T-helper 1 cell treated with Interleukin-12 subunit alpha and Interleukin-12 subunit beta and Interleukin-4 antibody, amounts not matched to agents 30 ng/mL and 1 ng/mL, for 36 hours (primary cell): Measurements from ENCODE around the gene IRF5. TPM values are rescaled to one million over a fixed set of nuclear protein-coding genes. Genes with fewer than 3 reads are reported as not detected.

Experiments
- intact Hi-C: fragments of 100-400 bp; cut with micrococcal nuclease; formaldehyde crosslinking; loops from one replicate; pipeline ENCODE4 v1.15.1; 2024
- total RNA-seq: library from RNA; stranded (reverse); gene quantifications from 2 replicates; pipeline ENCODE4 v1.2.3, GENCODE V29; 2022

The IRF5 gene, protein sequence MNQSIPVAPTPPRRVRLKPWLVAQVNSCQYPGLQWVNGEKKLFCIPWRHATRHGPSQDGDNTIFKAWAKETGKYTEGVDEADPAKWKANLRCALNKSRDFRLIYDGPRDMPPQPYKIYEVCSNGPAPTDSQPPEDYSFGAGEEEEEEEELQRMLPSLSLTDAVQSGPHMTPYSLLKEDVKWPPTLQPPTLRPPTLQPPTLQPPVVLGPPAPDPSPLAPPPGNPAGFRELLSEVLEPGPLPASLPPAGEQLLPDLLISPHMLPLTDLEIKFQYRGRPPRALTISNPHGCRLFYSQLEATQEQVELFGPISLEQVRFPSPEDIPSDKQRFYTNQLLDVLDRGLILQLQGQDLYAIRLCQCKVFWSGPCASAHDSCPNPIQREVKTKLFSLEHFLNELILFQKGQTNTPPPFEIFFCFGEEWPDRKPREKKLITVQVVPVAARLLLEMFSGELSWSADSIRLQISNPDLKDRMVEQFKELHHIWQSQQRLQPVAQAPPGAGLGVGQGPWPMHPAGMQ
- 9.8 and 11.3 TPM in 2 replicates for total RNA-seq

DNA sequence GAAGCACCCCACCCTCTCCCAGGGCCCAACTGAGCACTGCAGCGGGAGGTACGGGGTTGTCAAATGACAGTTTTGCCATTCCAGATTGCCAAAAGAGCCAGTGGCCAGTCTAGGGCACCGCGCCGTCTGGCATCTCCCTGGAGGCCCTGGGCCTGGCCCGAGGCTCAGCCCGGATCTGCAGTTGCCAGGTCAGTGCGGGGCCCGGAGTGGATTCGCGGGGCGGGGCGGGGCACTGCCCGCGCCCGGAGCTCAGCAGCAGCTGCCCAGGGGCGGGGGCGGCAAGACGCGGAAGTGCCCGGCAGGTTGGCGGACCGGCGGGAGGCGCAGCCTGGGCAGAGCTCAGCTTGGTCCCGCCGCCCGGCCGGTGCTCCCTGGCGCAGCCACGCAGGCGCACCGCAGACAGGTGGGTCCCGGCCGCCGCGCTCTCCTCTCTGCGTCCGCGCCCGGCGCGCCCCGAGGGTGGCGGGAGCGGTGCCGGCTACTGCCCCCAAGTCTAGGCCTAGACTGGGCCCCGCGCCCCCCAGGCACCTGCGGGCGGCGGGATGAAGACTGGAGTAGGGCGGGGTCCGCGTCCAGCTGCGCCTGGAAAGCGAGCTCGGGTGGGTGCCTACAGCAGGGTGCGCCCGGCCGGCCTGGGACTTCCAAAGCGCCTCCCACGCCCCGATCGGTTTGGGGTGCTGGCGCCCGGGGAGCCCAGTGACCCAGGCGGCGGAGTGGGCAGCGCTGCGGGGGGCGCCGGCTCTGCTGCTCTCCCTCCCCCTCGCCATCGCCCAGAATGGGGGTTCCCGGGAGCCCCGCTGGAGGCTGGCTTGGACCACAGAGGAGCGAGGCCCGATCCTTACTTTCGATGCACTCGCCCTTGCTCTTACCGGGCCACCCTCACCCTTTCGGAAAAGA is at the start of gene IRF5:
IRF5 (plus strand) TSS at position 281 of the 897 bp plus-strand sequence. CDS start 4,155 bp downstream, outside the sequence.
- intact Hi-C loops, result loop anchor here (1.0 to 10.0 kb wide), 3 partner anchors 25 to 117 kb away; partner anchors contain the start of genes ATP6V1F and TNPO3

DNA sequence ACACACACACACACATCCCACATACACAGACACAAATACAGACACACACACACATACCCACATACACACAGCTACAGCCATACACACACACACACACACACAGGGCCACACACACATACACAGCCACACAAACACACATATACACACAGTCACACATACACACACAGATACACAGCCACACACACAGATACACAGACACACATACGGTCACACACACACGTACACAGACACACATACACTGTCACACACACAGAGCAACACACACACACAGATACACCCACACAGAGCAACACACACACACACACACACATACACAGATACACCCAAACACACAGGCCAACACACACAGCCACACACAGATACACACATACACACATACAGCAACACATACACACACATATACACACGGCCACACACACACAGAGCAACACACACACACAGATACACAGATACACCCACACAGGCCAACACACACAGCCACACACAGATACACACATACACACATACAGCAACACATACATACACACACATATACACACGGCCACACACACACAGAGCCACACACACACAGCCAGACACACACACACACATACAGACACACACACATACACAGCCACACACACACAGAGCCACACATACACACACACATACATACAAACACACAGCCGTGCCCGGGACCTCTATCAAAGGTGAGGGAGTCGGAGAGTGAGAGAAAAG is 49.5 kb upstream of the IRF5 start:
- intact Hi-C loops, result no loop called here

DNA sequence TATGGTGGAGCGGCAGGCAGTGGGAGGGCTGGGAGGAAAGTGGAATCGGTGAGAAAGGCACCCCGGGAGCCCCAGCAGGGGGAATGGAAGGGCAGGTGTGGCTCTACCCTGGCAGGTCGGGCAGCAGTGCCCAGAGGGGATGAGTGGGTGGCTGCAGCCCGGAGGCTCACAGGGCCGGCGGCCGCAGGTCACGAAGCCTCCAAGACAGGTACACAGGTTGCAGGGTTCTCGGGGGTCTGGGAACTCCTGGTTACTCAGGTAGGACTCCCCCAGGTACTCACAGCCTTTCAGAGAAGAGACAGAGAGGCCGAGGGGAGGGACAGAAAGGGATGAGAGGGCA is 49.0 kb upstream of the IRF5 start:
- intact Hi-C loops, result no loop called here

DNA sequence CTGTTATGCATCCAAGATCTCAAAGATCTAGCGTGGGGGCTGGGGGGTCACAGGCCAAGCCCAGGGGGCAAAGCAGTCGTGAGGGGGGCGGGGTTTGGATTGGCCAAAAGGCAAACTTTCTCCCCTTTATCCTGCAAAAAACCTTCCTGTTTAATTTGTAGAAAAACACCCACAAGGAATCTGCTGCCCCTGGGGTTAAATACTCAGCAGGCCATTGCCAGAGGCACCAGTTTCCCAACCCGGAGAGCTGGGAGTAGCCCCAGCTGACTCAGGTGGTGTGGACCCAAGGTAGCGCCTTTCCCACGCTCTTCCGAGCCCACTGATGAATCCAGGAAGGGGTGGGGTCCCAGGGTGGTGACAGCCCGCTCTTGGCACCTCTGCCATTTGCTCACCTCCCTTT is 48.6 kb upstream of the IRF5 start:
- intact Hi-C loops, result no loop called here

DNA sequence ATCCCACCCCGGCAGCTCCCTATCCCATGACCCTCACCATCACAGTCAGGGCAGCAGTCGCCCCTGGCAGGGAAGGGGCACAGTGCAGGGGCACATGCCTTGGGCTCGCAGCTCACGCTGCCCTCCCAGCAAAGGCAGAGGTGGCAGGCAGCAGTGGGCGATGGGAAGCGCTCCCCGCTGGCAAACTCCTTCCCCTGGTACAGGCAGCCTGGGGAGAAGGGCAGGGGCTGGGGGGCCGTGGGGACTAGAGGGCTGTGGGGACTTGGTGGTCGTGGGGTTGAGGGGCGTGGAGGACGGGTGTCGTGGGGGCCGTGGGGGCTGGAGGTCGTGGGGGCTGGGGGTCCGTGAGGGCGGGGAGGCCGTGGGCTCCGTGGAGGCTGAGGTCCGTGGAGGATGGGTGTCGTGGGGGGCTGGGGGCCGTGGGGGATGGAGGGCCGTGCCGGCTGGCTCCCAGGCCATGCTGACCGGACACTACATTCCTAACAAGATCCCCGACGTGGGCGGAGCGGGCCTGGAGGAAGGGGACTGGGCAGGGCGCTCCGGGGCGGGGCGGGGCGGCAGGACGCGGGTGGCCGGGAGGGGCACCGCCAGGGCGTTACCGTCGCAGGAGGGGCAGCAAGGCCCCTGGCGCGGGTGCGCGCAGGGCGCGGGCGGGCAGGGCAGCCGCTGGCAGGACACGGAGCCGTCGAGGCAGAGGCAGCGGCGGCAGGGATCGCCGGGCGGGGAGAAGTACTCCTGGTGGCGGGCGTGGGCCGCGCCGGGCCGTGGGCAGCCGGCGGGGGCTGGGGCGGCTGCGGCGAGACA is 47.2 kb upstream of the IRF5 start:
- intact Hi-C loops, result no loop called here

DNA sequence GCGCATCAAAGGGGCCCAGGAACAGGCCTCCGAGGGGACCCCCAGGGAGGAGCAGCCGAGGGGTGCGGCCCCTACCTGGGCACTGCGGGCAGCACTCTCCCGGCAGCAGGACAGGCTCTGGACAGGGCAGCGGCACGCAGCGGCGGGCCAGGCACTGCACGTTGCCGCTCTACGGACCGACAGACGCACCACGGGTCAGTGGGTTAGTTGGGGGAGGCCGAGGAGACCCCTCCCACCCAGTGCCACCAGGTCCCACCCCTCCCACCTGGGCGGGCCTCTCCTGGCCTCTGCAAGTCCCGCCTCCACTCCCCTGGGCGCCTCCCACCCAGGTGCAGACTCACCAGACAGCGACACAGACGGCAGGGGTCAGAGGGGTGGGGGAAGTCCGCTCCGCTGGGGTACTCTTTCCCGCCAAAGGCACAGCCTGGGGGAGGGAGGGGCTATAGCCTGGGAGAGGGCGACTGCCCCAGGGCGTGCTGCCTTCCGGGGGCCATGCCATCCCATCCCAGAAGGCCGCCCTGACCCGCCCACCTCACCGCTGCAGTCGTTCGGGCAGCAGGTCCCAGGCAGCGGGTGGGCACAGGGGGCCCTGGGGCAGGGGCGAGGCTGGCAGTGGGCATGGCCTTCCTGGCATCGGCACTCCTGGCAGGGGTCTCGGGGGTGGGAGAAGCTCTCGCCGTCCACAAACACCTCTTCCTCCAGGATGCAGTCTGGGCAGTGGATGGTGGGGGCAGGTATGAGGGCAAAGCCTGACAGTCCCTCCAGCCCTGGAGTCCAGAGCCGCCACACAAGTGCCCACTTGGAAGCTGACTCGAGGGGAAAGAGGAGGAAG is 46.4 kb upstream of the IRF5 start:
- intact Hi-C loops, result no loop called here

DNA sequence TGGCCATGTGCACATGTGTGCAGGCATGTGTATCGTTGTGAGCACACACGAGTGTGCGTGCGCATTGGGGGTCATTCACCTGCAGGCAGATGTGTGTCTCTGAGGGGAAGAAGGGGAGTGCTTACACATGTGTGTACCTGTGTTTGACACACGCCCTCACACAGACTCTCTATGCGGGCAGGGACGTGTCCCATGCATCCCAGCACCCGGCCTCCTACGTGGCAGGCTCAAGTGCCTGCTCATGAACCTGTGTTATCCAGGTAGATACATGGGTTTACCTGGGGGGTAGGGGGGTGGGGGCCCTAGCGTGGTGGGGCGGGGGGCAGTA is 45.8 kb upstream of the IRF5 start:
- intact Hi-C loops, result no loop called here

DNA sequence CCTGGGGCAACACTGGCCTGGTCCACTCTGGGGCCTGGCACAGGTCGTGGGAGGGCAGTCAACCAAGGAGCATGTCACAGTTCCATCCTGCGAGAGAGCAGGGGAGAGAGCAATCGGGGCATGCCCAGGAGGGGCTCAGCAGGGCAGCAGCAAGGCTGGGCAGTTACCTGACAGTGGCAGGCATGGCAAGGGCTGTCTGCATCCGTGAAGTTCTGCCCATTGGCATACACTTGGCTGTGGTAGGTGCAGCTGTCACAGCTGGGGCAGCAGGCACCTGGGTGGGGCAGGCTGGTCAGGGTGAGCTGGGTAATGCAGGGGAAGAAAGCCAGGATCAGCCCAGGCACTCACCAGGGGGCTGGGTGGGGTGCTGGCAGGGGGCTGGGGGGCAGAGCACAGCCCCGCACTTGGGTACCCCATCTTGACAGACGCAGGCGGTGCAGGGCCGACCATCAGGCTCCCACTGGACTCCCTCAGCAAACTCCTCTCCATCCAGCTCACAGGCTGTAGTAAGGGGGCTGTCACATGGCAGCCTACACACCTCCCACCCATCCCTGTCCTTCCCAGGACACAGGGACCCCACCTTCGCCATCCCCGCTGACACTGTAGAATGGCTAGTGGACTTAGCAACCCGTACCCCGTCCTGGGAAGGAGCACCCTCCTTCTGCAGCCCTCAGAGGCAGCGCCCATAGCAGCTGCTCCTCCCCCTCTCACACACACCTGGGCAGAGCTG is 45.0 kb upstream of the IRF5 start:
- intact Hi-C loops, result no loop called here

DNA sequence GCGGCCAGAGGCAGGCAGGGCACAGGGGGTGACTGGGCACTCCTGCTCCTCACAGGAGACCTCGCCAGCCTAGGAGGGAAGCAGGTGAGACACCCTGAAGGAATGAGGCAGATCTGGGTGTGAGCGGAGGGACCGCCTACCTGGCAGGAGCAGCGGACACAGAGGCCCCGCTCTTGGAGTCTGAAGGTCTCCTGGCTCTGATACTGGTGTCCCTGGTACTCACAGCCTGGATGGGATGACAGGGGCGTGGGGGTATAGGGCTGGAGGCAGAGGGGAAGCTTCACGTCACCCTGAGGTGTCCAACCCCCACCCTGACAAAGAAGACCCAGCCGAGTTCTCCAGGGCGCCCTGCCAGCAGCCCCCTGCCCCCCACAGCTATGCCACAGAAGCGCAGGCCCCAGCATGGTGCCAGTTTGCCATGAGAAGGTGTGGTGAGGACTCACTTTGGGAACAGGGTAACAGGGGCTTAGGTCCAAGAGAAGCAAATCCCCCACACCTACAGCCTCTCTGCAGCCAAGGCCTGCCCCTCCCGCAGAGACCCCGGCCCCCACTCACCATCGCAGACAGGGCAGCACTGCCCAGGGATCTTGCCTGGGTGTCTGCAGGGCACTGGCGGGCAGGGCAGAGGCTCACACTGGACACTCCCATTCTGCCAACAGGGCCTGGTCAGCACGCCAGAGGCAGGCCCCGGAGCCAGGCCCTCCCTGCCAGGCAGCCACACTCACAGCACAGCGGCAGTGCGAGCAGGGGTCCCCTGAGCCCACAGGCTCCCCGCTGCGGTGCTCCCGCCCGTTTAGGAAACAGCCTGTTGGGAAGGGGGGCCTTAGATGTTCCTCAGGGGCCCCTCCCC is 44.3 kb upstream of the IRF5 start:
- intact Hi-C loops, result no loop called here

DNA sequence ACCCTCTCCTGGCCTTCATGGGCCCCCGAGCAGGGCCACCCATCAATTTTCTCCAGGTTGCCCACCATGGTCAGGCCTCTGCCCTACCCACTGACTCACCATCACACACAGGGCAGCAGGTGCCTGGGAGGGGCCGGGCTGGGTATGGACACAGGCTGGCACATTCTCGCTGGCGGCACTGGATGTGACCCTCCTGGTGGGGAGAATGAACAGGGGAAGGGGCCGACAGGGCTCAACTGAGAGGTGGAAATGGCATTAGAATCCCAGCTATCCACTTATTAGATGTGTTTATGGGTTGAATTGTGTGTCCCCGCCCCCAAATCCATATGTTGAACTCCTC is 43.7 kb upstream of the IRF5 start:
- intact Hi-C loops, result no loop called here

DNA sequence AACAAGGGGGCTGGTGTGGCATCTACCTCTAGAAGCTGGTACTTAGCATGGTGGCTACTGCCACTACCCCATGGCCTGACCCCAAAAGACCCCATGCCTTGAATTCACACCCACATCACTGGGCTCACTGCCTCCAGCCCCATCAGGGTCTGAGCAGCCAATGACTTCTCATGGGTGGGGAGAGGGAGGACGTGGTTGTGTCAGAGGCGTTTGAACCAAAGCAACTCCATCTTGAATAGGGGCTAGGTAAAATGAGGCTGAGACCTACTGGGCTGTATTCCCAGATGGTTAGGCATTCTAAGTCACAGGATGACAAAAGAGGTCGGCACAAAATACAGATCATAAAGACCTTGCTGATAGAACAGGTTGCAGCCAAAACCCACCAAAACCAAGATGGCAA is 42.4 kb upstream of the IRF5 start:
- intact Hi-C loops, result no loop called here

DNA sequence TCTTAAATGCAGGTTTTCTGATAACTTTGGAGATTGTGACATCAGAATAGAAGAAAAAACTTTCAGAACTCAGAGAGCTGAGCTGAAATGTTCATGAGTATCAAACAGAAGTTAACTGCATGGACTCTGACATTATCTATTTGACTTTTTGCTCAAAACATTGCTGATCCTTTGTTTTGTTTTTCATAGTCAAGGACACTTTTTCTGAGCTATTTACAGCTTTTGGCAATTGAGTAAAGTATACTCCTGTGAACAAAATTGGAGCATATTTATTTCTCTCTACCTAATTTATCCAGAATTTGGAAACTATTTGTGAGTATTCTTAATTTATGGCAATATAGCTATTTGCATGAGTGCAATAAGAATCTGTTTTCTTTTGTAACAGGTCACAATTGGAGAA is 38.3 kb upstream of the IRF5 start:
- intact Hi-C loops, result no loop called here

DNA sequence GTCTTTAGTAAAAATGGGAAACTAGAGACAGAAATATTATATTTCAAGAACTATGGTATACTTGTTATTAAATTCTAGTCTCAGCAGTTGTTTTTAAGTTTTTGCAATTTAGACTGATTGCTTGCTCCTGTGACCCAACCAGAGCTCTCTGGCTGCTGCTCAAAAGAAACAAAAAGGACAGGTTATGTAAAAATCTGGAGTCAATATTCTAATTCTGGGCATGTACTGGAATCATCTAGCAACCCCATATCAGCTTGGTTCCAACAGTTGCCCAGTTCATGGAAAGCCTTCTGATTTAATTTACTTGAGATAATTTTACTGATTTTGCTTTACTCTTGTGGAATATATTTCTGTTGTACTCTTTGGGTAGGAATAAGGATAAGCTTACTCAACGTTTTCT is 37.5 kb upstream of the IRF5 start:
- intact Hi-C loops, result loop anchor here (5.0 to 10.0 kb wide), 2 partner anchors 62 to 375 kb away; no protein-coding TSS in a partner anchor

DNA sequence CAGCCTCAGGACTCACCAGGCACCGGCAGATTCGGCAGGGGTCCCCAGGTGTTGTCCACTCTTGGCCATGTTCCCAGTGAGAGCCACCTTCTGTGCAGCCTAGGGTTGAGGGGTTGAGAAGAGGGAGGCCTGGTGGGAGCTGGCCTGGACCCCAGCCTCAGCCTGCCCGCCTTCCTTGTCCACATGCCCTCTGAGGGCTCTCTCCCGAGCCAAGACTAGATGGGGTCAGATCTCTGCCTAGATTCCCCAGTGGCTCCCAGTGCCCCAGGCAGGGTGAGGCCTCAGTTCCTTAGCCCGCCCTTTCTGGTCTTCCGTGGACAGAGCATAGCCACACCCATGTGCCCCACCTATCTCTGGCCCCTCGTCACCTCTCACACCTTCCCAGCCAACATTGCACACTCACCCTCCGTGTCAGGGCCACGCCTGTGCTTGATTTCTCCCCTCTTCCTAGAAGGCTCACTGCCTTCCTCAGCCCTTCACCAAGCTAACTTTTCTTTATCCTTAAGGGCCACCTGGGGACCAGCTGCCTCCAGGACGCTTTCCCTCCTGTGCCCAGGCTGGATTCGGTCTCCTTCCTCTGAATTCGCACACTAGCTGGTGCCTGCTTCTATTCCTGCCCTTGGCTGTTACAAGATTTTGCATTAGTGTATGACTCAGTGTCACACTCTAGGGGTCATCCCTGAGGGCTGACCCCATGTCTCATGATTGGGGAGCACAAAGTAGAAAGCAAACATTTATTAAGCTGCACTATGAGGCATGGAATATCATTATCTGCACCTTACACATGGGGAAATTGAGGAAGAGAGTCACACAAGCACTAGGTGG is 34.8 kb upstream of the IRF5 start:
- intact Hi-C loops, result loop anchor here (5.0 to 10.0 kb wide), 2 partner anchors 59 to 372 kb away; no protein-coding TSS in a partner anchor

DNA sequence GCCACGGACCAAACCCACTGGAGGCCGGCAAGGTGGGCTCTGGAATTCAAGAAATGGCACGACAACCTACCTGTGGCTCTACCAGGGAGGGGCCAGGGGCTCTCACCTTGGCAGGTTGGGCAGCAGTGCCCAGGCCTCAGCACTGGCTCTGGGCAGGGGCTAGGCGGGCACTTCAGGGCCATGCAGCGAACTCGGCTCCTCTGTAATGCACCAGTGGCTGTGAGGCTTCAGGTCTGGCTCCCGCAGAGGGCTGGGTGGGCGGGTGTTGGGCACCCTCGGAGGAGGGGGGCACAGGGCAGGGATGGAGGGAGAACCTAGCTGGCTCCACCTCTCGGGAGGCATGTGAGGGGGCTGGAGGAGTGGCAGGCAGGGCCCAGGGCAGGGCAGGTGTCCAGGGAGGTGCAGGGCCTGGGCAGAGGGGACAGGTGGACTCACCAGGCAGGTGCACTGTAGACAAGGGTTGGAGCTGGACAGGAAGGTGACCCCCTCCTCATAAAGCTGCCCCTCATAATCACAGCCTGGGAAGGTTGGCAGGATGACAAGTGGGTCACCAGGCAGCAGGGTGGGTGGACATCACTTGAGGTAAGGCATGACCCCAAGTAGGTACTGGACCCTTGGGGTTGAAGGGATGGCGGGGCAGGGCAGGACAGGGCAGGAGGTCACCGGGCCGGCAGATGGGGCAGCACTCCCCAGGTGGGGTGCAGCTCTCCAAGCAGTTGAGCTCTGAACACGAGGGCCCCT is 33.9 kb upstream of the IRF5 start:
- intact Hi-C loops, result loop anchor here (1.0 to 10.0 kb wide), 5 partner anchors 59 to 371 kb away; no protein-coding TSS in a partner anchor

DNA sequence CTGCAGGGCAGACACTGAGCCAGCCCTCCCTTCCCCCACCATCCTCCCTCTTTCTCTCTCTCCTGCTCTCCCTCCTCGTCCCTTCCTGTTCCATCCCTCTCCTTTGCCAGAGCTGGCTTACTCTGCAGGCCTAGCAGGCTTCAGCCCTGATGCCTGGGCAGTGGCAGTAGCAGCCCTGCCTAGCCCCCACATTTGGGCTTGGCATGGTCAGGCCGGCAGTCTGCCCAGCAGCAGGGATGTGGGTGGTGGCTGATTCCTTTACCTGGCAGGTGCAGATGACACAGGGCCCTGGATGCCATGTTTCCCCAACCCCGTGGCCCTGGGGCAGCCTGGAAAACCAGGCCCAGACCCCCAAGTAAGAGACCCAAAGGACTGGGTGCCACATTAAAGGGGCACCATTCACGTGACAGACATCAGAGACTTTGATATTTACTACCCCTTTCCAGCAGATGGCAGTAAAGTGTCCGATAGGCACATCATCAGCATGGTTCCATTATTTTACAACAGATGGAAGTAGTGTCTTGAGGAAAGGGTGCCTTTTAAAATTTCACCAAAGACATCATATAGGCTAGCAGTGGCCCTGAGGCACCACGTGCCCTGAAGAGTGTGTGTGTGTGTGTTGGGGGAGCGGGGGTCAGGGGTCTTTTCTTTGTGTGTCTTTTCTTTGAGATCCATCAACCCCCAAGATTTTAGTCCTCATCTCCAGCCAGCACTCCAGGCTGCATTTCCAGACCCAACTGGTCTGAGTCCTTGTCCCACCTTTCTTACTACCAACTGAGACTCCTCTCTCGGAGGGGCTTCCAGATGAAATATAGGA is 33.1 kb upstream of the IRF5 start:
- intact Hi-C loops, result loop anchor here (1.0 to 10.0 kb wide), 5 partner anchors 58 to 370 kb away; no protein-coding TSS in a partner anchor
